Activated naive CD4-positive, alpha-beta T cell treated with anti-CD3 and anti-CD28 coated beads, Interleukin-2, amount 50 U/mL, for 24 hours (primary cell): ENCODE measurements around the gene THAP4.
"Not testable (repeated sequence)": the region's sequence is repeated elsewhere in the genome, so short reads cannot be mapped to it uniquely, and the experiment has no call there.

ENCODE experiments used
- H3K27ac Mint-ChIP-seq: one replicate; pipeline ENCODE4 v1.8.0; 2021; ENCODE audit warnings: mild to moderate bottlenecking, mixed read lengths
- H3K27me3 Mint-ChIP-seq: one replicate; pipeline ENCODE4 v1.8.0; 2021; ENCODE audit warnings: mixed read lengths
- H3K36me3 Mint-ChIP-seq: one replicate; pipeline ENCODE4 v1.8.0; 2021; ENCODE audit warnings: mixed read lengths
- H3K4me1 Mint-ChIP-seq: one replicate; pipeline ENCODE4 v1.8.0; 2021; ENCODE audit warnings: mixed read lengths
- H3K4me3 Mint-ChIP-seq: one replicate; pipeline ENCODE4 v1.8.0; 2021; ENCODE audit warnings: mild to moderate bottlenecking, mixed read lengths
- H3K9me3 Mint-ChIP-seq: one replicate; pipeline ENCODE4 v1.8.0; 2021; ENCODE audit warnings: mixed read lengths

The THAP4 gene

GRCh38 chr2:241571821-241572620 is 64.9 kb downstream of the THAP4 start:
- peaks cover 2% of the 10 kb centered on the region for H3K36me3 Mint-ChIP-seq
- H3K9me3 Mint-ChIP-seq, result no peaks in the 10 kb centered on the region
- no peaks in the 10 kb centered on the region for H3K4me1 Mint-ChIP-seq
- H3K27me3 Mint-ChIP-seq, result no peaks in the 10 kb centered on the region
- H3K4me3 Mint-ChIP-seq, result no peak overlapping the region
- H3K27ac Mint-ChIP-seq, result no peak overlapping the region

GRCh38 chr2:241570961-241571581 is 65.9 kb downstream of the THAP4 start:
- Mint-ChIP-seq H3K36me3 (peaks cover 2% of the 10 kb centered on the region), H3K27me3 (no peaks in the 10 kb centered on the region), H3K9me3 (no peaks in the 10 kb centered on the region), H3K27ac (no peak overlapping the region), H3K4me1 (no peaks in the 10 kb centered on the region), H3K4me3 (no peak overlapping the region)

- H3K36me3 Mint-ChIP-seq, result peaks cover 2% of the 10 kb centered on the region
- no peaks in the 10 kb centered on the region for H3K9me3 Mint-ChIP-seq
- no peak overlapping the region for H3K4me3 Mint-ChIP-seq
- H3K27ac Mint-ChIP-seq, result no peak overlapping the region
- no peaks in the 10 kb centered on the region for H3K27me3 Mint-ChIP-seq
- no peaks in the 10 kb centered on the region for H3K4me1 Mint-ChIP-seq
Measured at GRCh38 chr2:241569831-241570281, 67.1 kb downstream of the THAP4 start.

GRCh38 chr2:241568726-241569125 is 68.2 kb downstream of the THAP4 start:
- peaks cover 2% of the 10 kb centered on the region for H3K36me3 Mint-ChIP-seq
- H3K9me3 Mint-ChIP-seq, result no peaks in the 10 kb centered on the region
- no peaks in the 10 kb centered on the region for H3K27me3 Mint-ChIP-seq
- no peaks in the 10 kb centered on the region for H3K4me1 Mint-ChIP-seq
- H3K27ac Mint-ChIP-seq, result no peak overlapping the region
- no peak overlapping the region for H3K4me3 Mint-ChIP-seq

GRCh38 chr2:241567776-241568175 is 69.2 kb downstream of the THAP4 start:
- H3K27me3 Mint-ChIP-seq, result no peaks in the 10 kb centered on the region
- H3K9me3 Mint-ChIP-seq, result no peaks in the 10 kb centered on the region
- H3K4me1 Mint-ChIP-seq, result no peaks in the 10 kb centered on the region
- H3K27ac Mint-ChIP-seq, result no peak overlapping the region
- peaks cover 2% of the 10 kb centered on the region for H3K36me3 Mint-ChIP-seq
- no peak overlapping the region for H3K4me3 Mint-ChIP-seq

GRCh38 chr2:241567266-241567665 is 69.7 kb downstream of the THAP4 start:
- H3K4me3 Mint-ChIP-seq, H3K36me3 Mint-ChIP-seq, H3K9me3 Mint-ChIP-seq, H3K4me1 Mint-ChIP-seq, H3K27ac Mint-ChIP-seq, H3K27me3 Mint-ChIP-seq: not testable (repeated sequence)

GRCh38 chr2:241566468-241566867 is 70.5 kb downstream of the THAP4 start:
- Mint-ChIP-seq H3K36me3 (peaks cover 2% of the 10 kb centered on the region), H3K9me3 (no peaks in the 10 kb centered on the region), H3K27ac (no peak overlapping the region), H3K4me3 (no peak overlapping the region), H3K4me1 (no peaks in the 10 kb centered on the region), H3K27me3 (no peaks in the 10 kb centered on the region)

- not testable (repeated sequence) for H3K36me3 Mint-ChIP-seq, H3K4me3 Mint-ChIP-seq, H3K4me1 Mint-ChIP-seq, H3K27ac Mint-ChIP-seq, H3K27me3 Mint-ChIP-seq, H3K9me3 Mint-ChIP-seq
Measured at GRCh38 chr2:241566021-241566420, 70.9 kb downstream of the THAP4 start.

- H3K36me3 Mint-ChIP-seq, result peaks cover 2% of the 10 kb centered on the region
- no peaks in the 10 kb centered on the region for H3K4me1 Mint-ChIP-seq
- H3K4me3 Mint-ChIP-seq, result no peak overlapping the region
- no peaks in the 10 kb centered on the region for H3K9me3 Mint-ChIP-seq
- H3K27ac Mint-ChIP-seq, result no peak overlapping the region
- H3K27me3 Mint-ChIP-seq, result peaks cover under 1% of the 10 kb centered on the region
Measured at GRCh38 chr2:241565411-241565810, 71.5 kb downstream of the THAP4 start.

- peaks cover 6% of the 10 kb centered on the region for H3K27me3 Mint-ChIP-seq
- no peaks in the 10 kb centered on the region for H3K9me3 Mint-ChIP-seq
- no peak overlapping the region for H3K4me3 Mint-ChIP-seq
- no peaks in the 10 kb centered on the region for H3K4me1 Mint-ChIP-seq
- peaks cover 2% of the 10 kb centered on the region for H3K36me3 Mint-ChIP-seq
- no peak overlapping the region for H3K27ac Mint-ChIP-seq
Measured at GRCh38 chr2:241564596-241565410, 72.2 kb downstream of the THAP4 start.

GRCh38 chr2:241563981-241564595 is 72.9 kb downstream of the THAP4 start:
- Mint-ChIP-seq H3K36me3 (no peaks in the 10 kb centered on the region), H3K4me1 (no peaks in the 10 kb centered on the region), H3K27ac (no peak overlapping the region), H3K27me3 (peaks cover 7% of the 10 kb centered on the region), H3K4me3 (no peak overlapping the region), H3K9me3 (no peaks in the 10 kb centered on the region)

- Mint-ChIP-seq H3K27ac (no peak overlapping the region), H3K27me3 (peaks cover 7% of the 10 kb centered on the region), H3K36me3 (no peaks in the 10 kb centered on the region), H3K9me3 (no peaks in the 10 kb centered on the region), H3K4me1 (no peaks in the 10 kb centered on the region), H3K4me3 (no peak overlapping the region)
Measured at GRCh38 chr2:241563571-241563980, 73.4 kb downstream of the THAP4 start.

- H3K4me3 Mint-ChIP-seq, result no peak overlapping the region
- peaks cover 11% of the 10 kb centered on the region for H3K27me3 Mint-ChIP-seq
- H3K9me3 Mint-ChIP-seq, result peaks cover 1% of the 10 kb centered on the region
- H3K4me1 Mint-ChIP-seq, result peaks cover 4% of the 10 kb centered on the region
- H3K27ac Mint-ChIP-seq, result no peak overlapping the region
- H3K36me3 Mint-ChIP-seq, result peaks cover under 1% of the 10 kb centered on the region
Measured at GRCh38 chr2:241563031-241563507, 73.9 kb downstream of the THAP4 start.

- peaks cover 6% of the 10 kb centered on the region for H3K36me3 Mint-ChIP-seq
- H3K27me3 Mint-ChIP-seq, result peaks cover 17% of the 10 kb centered on the region
- H3K4me3 Mint-ChIP-seq, result no peak overlapping the region
- H3K27ac Mint-ChIP-seq, result no peak overlapping the region
- peaks cover 5% of the 10 kb centered on the region for H3K4me1 Mint-ChIP-seq
- H3K9me3 Mint-ChIP-seq, result peaks cover 8% of the 10 kb centered on the region
Measured at GRCh38 chr2:241562269-241562891, 74.6 kb downstream of the THAP4 start.

GRCh38 chr2:241561832-241562231 is 75.1 kb downstream of the THAP4 start:
- H3K4me1 Mint-ChIP-seq, result peaks cover 5% of the 10 kb centered on the region
- H3K4me3 Mint-ChIP-seq, result no peak overlapping the region
- peaks cover 9% of the 10 kb centered on the region for H3K9me3 Mint-ChIP-seq
- peaks cover 19% of the 10 kb centered on the region for H3K27me3 Mint-ChIP-seq
- H3K27ac Mint-ChIP-seq, result no peak overlapping the region
- peaks cover 6% of the 10 kb centered on the region for H3K36me3 Mint-ChIP-seq
